Measurements from ENCODE around the gene SRSF11.

Gene SRSF11

GRCh38 chr1:70211541-70211940 is 9.6 kb upstream of the SRSF11 start:
- CTCF ChIA-PET = interaction anchor here (1.0 kb wide), 1 partner anchor 9 kb away, joined by 4 read pairs; no protein-coding TSS in a partner anchor
- no peak overlapping the region for H3K4me3 ChIP-seq (ENCODE audit: low read depth, low read length)
- TF ChIP-seq CTCF (IDR thresholded peaks at IDR 0.05; ENCODE audit: insufficient read depth, low read length, missing control alignments) = no peak
- no peak for DNase-seq (ENCODE audit: low read depth, low spot score)
- POLR2A ChIA-PET = no interaction called here

GRCh38 chr1:70220015-70220414 is 1.2 kb upstream of the SRSF11 start:
- TF ChIP-seq CTCF (IDR thresholded peaks at IDR 0.05; ENCODE audit: insufficient read depth, low read length, missing control alignments) = no peak
- no peak for DNase-seq (ENCODE audit: low read depth, low spot score)
- no peak overlapping the region for H3K4me3 ChIP-seq (ENCODE audit: low read depth, low read length)
- ChIA-PET CTCF (interaction anchor here (1.0 kb wide), 1 partner anchor 9 kb away, joined by 4 read pairs; no protein-coding TSS in a partner anchor), POLR2A (no interaction called here)

GRCh38 chr1:70220517-70221237 is 503 bp upstream of the SRSF11 start:
- ChIA-PET CTCF (interaction anchor here (0.7 to 1.0 kb wide), 2 partner anchors 8 to 10 kb away, joined by 3 to 4 read pairs; no protein-coding TSS in a partner anchor), POLR2A (interaction anchor here (0.7 to 1.3 kb wide), 4 partner anchors 14 to 1999 kb away, joined by 3 to 15 read pairs (median 3); partner anchors contain the start of gene LRRC40)
- no peak for DNase-seq (ENCODE audit: low read depth, low spot score)

GRCh38 chr1:70222716-70223235 is 1.6 kb downstream of the SRSF11 start:
- POLR2A ChIA-PET = no interaction called here
- no peak for DNase-seq (ENCODE audit: low read depth, low spot score)
- CTCF ChIA-PET = no interaction called here
- H3K4me3 ChIP-seq (ENCODE audit: low read depth, low read length) = peak overlapping the region; percentile 74
- no peak for TF ChIP-seq CTCF (IDR thresholded peaks at IDR 0.05; ENCODE audit: insufficient read depth, low read length, missing control alignments)

More at GRCh38 chr1:70220517-70221237, 503 bp upstream of the SRSF11 start:
- no peak for TF ChIP-seq CTCF (IDR thresholded peaks at IDR 0.05; ENCODE audit: insufficient read depth, low read length, missing control alignments)
- peak overlapping the region; percentile 74 for H3K4me3 ChIP-seq (ENCODE audit: low read depth, low read length)

GRCh38 chr1:70224954-70225353 is 3.8 kb downstream of the SRSF11 start:
- no peak for DNase-seq (ENCODE audit: low read depth, low spot score)
- ChIA-PET CTCF (no interaction called here), POLR2A (no interaction called here)
- no peak for TF ChIP-seq CTCF (IDR thresholded peaks at IDR 0.05; ENCODE audit: insufficient read depth, low read length, missing control alignments)
- H3K4me3 ChIP-seq (ENCODE audit: low read depth, low read length) = no peak overlapping the region

- no peak overlapping the region for H3K4me3 ChIP-seq (ENCODE audit: low read depth, low read length)
- CTCF ChIA-PET = no interaction called here
- POLR2A ChIA-PET = no interaction called here
- TF ChIP-seq CTCF (IDR thresholded peaks at IDR 0.05; ENCODE audit: insufficient read depth, low read length, missing control alignments) = no peak
- no peak for DNase-seq (ENCODE audit: low read depth, low spot score)
Observed at GRCh38 chr1:70227439-70227838, 6.3 kb downstream of the SRSF11 start.
